Mammary epithelial cell (primary cell): Measurements from ENCODE around the gene FAF2.

Source experiments
- CTCF ChIP-seq, 2 donors: IDR thresholded peaks in 1 of 2; conservative IDR thresholded peaks in 1 of 2; 2 replicates each; pipeline ENCODE4 v1.5.1; 2011 to 2012; ENCODE audit warnings: inconsistent platforms in 2 of 2, low read length in 2 of 2, mild to moderate bottlenecking in 2 of 2, control low read depth in 1 of 2, low read depth in 1 of 2; ENCODE audit not compliant: insufficient read depth in 1 of 2; ENCODE audit errors: extremely low read depth in 1 of 2
- EZH2 ChIP-seq: IDR thresholded peaks from 2 replicates; pipeline ENCODE4 v1.6.1; 2012; ENCODE audit warnings: low read length, inconsistent platforms, borderline replicate concordance

GRCh38 chr5:176420086-176420485 lies 28.1 kb upstream of the FAF2 start:
- TF ChIP-seq CTCF (conservative IDR thresholded peaks at IDR 0.05 in 1 of 2, IDR thresholded peaks at IDR 0.05 in 1 of 2; ENCODE audit: extremely low read depth in 1 of 2, insufficient read depth in 1 of 2, low read depth in 1 of 2, low read length in 2 of 2) (no peak), EZH2 (no peak)
